Hippocampal formation (tissue), 2 donors: ENCODE data around the gene PLAAT1.
A peak's percentile ranks its signal among the peaks of the same experiment; 100 is the strongest.

ENCODE experiments used
- DNase-seq, 2 donors: peaks; one replicate each; lab custom pipeline; 2025; lab: John Stamatoyannopoulos, UW

Gene PLAAT1

GRCh38 chr3:193240850-193241706 lies at the start of gene PLAAT1:
Gene PLAAT1 (plus strand): TSS chr3:193241222. CDS start chr3:193255651, 14,429 bp downstream.
- DNase-seq, result peak; percentile 31

GRCh38 chr3:193194371-193194770 lies 46.7 kb upstream of the PLAAT1 start:
- no peak for DNase-seq

GRCh38 chr3:193196746-193197145 lies 44.3 kb upstream of the PLAAT1 start:
- no peak for DNase-seq

- no peak for DNase-seq
These were observed 33.4 kb upstream of the PLAAT1 start for GRCh38 chr3:193207290-193208273.

- no peak for DNase-seq
These were observed 30.4 kb upstream of the PLAAT1 start for GRCh38 chr3:193210618-193211017.

- DNase-seq, result no peak
These were observed 29.8 kb upstream of the PLAAT1 start for GRCh38 chr3:193211173-193211572.

- no peak for DNase-seq
These were observed 29.0 kb upstream of the PLAAT1 start for GRCh38 chr3:193211984-193212383.

- DNase-seq, result no peak
These were observed 28.2 kb upstream of the PLAAT1 start for GRCh38 chr3:193212844-193213243.

- DNase-seq, result no peak
These were observed 26.6 kb upstream of the PLAAT1 start for GRCh38 chr3:193214445-193214844.

- DNase-seq, result no peak
These were observed 15.5 kb upstream of the PLAAT1 start for GRCh38 chr3:193225302-193226125.

GRCh38 chr3:193228206-193228605 lies 12.8 kb upstream of the PLAAT1 start:
- DNase-seq, result no peak

GRCh38 chr3:193229851-193230420 lies 11.1 kb upstream of the PLAAT1 start:
- no peak for DNase-seq

GRCh38 chr3:193230610-193231009 lies 10.4 kb upstream of the PLAAT1 start:
- DNase-seq, result no peak

GRCh38 chr3:193231201-193231600 lies 9.8 kb upstream of the PLAAT1 start:
- no peak for DNase-seq

GRCh38 chr3:193236599-193236998 lies 4.4 kb upstream of the PLAAT1 start:
- no peak for DNase-seq

- no peak for DNase-seq
These were observed 4.0 kb upstream of the PLAAT1 start for GRCh38 chr3:193237030-193237429.

- DNase-seq, result no peak
These were observed 579 bp upstream of the PLAAT1 start for GRCh38 chr3:193240436-193240849.

- DNase-seq, result no peak
These were observed 694 bp downstream of the PLAAT1 start for GRCh38 chr3:193241716-193242115.

GRCh38 chr3:193243571-193243970 lies 2.5 kb downstream of the PLAAT1 start:
- DNase-seq, result no peak

- DNase-seq, result no peak
These were observed 7.9 kb downstream of the PLAAT1 start for GRCh38 chr3:193248848-193249468.

GRCh38 chr3:193250492-193250891 lies 9.5 kb downstream of the PLAAT1 start:
- DNase-seq, result no peak
